ENCODE results near the gene SLC35B2. TPM values are rescaled to one million over a fixed set of nuclear protein-coding genes. Genes with fewer than 3 reads are reported as not detected.

Gene SLC35B2
- total and polyA plus RNA-seq, 9 of the 15 experiments (the other 6 are each of a cell fraction or from before 2014, with no cell fraction given): 14.5 to 59.1 (median 47.1) TPM

DNA sequence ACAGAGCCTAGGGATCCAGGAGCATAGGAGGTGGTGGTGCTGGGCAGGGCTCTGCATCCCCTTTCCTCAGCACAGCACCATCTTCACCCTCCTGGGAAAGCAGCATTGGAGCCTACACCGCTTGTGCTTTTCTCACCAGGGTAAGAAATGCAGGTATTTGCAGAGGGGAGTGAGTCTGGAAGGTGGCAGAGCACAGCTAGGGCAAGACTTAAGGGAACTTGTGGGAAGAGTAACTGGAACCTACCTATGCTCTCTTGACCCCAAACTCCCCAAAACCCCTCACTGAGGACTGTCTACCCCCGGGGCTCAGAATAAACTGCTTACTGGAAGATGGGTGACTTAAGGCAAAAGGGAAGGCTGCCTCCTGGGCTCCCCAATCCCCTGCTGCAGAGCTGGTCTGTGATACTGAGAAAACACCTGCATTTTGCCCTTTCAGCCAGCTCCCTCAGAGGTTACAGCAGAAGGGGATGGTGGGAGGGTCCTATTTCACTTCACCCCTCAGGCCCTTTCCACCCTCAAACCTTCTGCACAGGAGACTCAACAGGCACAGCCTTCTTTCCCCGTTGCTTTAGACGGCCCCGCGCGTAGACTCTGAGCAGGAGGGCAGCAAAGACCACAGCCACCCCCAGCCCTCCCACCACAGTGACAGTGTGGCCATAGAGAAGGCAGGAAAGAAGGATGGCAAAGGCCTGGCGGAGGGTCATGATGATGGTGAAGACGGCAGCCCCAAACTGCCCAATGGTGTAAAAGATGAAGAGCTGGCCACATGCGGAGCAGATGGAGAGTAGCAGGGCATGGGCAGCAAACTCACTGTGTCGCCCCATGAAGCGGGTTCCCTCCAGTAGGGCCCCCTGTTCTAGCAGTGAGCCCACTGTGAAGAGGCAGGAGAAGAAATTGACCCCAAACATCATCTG, 2.9 kb downstream of the SLC35B2 start (continued):
- TF ChIP-seq, protein P1, sequence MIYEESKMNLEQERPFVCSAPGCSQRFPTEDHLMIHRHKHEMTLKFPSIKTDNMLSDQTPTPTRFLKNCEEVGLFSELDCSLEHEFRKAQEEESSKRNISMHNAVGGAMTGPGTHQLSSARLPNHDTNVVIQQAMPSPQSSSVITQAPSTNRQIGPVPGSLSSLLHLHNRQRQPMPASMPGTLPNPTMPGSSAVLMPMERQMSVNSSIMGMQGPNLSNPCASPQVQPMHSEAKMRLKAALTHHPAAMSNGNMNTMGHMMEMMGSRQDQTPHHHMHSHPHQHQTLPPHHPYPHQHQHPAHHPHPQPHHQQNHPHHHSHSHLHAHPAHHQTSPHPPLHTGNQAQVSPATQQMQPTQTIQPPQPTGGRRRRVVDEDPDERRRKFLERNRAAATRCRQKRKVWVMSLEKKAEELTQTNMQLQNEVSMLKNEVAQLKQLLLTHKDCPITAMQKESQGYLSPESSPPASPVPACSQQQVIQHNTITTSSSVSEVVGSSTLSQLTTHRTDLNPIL (CRISPR knock-in tag; IDR thresholded peaks at IDR 0.05): no peak
- 0 out of 2 replicates have a peak, but pooled peaks have one; percentile 32 for TF ChIP-seq ZC3H11A (IDR thresholded peaks at IDR 0.05; ENCODE audit: low read depth, low read length)
- TF ChIP-seq, protein P2, sequence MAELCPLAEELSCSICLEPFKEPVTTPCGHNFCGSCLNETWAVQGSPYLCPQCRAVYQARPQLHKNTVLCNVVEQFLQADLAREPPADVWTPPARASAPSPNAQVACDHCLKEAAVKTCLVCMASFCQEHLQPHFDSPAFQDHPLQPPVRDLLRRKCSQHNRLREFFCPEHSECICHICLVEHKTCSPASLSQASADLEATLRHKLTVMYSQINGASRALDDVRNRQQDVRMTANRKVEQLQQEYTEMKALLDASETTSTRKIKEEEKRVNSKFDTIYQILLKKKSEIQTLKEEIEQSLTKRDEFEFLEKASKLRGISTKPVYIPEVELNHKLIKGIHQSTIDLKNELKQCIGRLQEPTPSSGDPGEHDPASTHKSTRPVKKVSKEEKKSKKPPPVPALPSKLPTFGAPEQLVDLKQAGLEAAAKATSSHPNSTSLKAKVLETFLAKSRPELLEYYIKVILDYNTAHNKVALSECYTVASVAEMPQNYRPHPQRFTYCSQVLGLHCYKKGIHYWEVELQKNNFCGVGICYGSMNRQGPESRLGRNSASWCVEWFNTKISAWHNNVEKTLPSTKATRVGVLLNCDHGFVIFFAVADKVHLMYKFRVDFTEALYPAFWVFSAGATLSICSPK (IDR thresholded peaks at IDR 0.05; ENCODE audit: borderline replicate concordance): no peak
- TF ChIP-seq, protein P3, sequence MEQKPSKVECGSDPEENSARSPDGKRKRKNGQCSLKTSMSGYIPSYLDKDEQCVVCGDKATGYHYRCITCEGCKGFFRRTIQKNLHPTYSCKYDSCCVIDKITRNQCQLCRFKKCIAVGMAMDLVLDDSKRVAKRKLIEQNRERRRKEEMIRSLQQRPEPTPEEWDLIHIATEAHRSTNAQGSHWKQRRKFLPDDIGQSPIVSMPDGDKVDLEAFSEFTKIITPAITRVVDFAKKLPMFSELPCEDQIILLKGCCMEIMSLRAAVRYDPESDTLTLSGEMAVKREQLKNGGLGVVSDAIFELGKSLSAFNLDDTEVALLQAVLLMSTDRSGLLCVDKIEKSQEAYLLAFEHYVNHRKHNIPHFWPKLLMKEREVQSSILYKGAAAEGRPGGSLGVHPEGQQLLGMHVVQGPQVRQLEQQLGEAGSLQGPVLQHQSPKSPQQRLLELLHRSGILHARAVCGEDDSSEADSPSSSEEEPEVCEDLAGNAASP (IDR thresholded peaks at IDR 0.05): no peak
- no peak for TF ChIP-seq ZNF76 (CRISPR knock-in tag; IDR thresholded peaks at IDR 0.05; ENCODE audit: borderline replicate concordance)
- no peak for TF ChIP-seq NBN (IDR thresholded peaks at IDR 0.05; ENCODE audit: low read depth)
- TF ChIP-seq HDAC2 (IDR thresholded peaks at IDR 0.05): no peak
- peak; percentile 83 for TF ChIP-seq PML (IDR thresholded peaks at IDR 0.05; ENCODE audit: low read length)
- TF ChIP-seq CBFA2T3 (IDR thresholded peaks at IDR 0.05): no peak
- TF ChIP-seq TEAD1 (CRISPR knock-in tag; IDR thresholded peaks at IDR 0.05): peak; percentile 33 to 61; a peak in 1 of 4 replicates
- TF ChIP-seq ZNF263 (CRISPR knock-in tag; IDR thresholded peaks at IDR 0.05; ENCODE audit: borderline replicate concordance): no peak
- TF ChIP-seq, protein P4, sequence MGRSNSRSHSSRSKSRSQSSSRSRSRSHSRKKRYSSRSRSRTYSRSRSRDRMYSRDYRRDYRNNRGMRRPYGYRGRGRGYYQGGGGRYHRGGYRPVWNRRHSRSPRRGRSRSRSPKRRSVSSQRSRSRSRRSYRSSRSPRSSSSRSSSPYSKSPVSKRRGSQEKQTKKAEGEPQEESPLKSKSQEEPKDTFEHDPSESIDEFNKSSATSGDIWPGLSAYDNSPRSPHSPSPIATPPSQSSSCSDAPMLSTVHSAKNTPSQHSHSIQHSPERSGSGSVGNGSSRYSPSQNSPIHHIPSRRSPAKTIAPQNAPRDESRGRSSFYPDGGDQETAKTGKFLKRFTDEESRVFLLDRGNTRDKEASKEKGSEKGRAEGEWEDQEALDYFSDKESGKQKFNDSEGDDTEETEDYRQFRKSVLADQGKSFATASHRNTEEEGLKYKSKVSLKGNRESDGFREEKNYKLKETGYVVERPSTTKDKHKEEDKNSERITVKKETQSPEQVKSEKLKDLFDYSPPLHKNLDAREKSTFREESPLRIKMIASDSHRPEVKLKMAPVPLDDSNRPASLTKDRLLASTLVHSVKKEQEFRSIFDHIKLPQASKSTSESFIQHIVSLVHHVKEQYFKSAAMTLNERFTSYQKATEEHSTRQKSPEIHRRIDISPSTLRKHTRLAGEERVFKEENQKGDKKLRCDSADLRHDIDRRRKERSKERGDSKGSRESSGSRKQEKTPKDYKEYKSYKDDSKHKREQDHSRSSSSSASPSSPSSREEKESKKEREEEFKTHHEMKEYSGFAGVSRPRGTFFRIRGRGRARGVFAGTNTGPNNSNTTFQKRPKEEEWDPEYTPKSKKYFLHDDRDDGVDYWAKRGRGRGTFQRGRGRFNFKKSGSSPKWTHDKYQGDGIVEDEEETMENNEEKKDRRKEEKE (IDR thresholded peaks at IDR 0.05; ENCODE audit: borderline replicate concordance in 1 of 2, control insufficient read depth in 1 of 2, low read depth in 2 of 2, low read length in 1 of 2): peak in 1 of 2 experiments; percentile 79; a peak in 1 of 4 replicates
- peak; percentile 22 for TF ChIP-seq KDM5B (IDR thresholded peaks at IDR 0.05; ENCODE audit: insufficient replicate concordance, low read depth, low read length)
- TF ChIP-seq, protein P5, sequence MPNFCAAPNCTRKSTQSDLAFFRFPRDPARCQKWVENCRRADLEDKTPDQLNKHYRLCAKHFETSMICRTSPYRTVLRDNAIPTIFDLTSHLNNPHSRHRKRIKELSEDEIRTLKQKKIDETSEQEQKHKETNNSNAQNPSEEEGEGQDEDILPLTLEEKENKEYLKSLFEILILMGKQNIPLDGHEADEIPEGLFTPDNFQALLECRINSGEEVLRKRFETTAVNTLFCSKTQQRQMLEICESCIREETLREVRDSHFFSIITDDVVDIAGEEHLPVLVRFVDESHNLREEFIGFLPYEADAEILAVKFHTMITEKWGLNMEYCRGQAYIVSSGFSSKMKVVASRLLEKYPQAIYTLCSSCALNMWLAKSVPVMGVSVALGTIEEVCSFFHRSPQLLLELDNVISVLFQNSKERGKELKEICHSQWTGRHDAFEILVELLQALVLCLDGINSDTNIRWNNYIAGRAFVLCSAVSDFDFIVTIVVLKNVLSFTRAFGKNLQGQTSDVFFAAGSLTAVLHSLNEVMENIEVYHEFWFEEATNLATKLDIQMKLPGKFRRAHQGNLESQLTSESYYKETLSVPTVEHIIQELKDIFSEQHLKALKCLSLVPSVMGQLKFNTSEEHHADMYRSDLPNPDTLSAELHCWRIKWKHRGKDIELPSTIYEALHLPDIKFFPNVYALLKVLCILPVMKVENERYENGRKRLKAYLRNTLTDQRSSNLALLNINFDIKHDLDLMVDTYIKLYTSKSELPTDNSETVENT (CRISPR knock-in tag; IDR thresholded peaks at IDR 0.05): peak; percentile 23; the same call in 1 of the 2 replicates
- 0 out of 2 replicates have a peak, but pooled peaks have one; percentile 50 for TF ChIP-seq GTF2F1 (IDR thresholded peaks at IDR 0.05; ENCODE audit: low read depth, low read length)
- TF ChIP-seq MIER1 (IDR thresholded peaks at IDR 0.05; ENCODE audit: low read depth): no peak

Data from K562 (cell line).